ENCODE data around the gene KAZN.

KAZN gene

DNA sequence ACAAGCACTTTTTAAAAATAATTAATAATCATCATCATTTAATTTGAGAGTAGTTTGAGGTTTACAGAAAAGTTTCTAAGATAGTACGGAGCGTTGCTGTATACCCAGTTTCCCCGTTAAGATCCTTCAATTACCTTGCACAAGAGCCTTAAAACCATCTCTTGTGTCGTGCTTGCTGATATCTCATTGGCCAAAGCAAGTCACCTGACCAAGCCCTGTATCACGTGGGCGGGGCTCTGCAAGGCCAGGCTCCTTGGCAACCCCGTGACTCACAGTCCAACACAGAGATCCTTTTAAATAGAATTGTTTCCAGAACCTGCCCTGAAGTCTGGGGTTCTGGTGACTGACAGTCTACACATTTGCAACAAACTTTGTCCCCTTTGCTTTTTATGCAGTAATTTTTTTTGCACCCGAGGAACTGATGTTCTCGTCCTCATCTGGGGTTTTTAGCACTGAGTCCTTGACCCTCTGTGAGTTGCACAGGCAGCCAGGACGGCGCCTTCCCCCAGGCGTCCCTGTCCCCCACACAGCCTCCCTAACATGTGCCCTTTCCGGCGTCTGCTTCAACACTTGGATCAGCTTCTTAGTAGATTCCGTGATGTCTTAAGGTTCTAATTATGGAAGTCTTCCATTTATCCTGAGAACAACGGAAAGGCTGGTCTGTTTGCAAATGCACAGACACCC is 371.8 kb downstream of the KAZN start:
- DNase-seq (ENCODE audit: low read depth) = no peak
- in situ Hi-C loops (cut with HindIII; ENCODE audit: low sequenced_read_pairs) = no loop called here

DNA sequence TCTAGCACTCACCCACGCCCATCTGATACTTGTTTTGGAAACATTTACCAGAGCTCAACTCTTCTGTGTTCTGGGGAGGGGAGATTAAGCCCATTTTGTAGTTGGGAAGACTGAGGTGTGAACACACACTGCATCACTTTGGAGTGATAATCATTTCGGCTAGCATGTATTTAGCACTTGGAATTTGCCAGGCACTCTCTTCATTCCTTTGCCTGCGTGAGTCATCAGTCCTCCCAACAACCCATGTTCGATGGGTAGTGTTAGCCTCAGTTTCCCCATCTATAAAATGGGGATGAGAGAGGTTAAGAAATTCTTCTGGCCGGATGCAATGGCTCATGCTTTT is 372.3 kb downstream of the KAZN start:
- no peak overlapping the region for H3K4me3 ChIP-seq (ENCODE audit: low read depth, low read length)
- DNase-seq (ENCODE audit: low read depth) = no peak
- no peak for TF ChIP-seq CTCF (IDR thresholded peaks at IDR 0.05; ENCODE audit: low read depth, low read length, missing control alignments)
- in situ Hi-C loops (cut with HindIII; ENCODE audit: low sequenced_read_pairs) = no loop called here

More for the DNA sequence above, 371.8 kb downstream of the KAZN start:
- no peak for TF ChIP-seq CTCF (IDR thresholded peaks at IDR 0.05; ENCODE audit: low read depth, low read length, missing control alignments)
- no peak overlapping the region for H3K4me3 ChIP-seq (ENCODE audit: low read depth, low read length)

DNA sequence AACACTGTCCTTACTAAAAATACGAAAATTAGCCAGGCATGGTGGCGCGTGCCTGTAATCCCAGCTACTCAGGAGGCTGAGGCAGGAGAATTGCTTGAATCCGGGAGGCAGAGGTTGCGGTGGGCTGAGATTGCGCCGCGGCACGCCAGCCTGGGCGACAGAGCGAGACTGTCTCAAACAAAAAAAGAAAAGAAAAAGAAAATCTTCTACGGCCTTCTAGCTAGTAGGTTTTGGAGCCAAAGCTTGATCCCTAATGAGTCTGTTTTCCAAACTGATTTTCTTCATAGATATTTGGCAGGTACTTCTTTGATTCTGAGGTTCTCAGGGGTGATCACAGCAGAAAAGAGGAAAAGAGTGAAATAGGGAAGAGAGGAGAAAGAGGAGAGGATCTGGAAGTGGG is 372.7 kb downstream of the KAZN start:
- in situ Hi-C loops (cut with HindIII; ENCODE audit: low sequenced_read_pairs) = no loop called here
- TF ChIP-seq CTCF (IDR thresholded peaks at IDR 0.05; ENCODE audit: low read depth, low read length, missing control alignments) = no peak
- H3K4me3 ChIP-seq (ENCODE audit: low read depth, low read length) = no peak overlapping the region
- DNase-seq (ENCODE audit: low read depth) = no peak

DNA sequence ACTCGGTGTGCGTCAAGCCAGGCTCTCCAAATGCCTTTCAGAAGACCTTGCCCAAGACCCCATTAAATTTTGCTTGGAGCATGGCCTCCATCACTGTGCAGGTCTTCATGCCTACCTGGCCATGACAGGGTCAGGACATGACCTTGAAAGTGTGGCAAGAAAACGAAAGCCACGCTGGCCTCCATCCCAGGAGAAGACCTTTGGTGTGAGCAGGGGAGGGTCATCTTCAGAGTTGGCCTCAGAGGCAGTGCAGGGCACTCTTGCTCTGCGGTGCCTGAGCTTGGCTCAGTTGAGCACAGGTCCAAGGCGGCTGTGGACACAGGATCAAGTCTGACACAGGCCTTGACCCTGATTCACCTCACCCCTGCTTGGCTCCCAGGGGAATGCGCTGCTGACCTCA is 373.6 kb downstream of the KAZN start:
- in situ Hi-C loops (cut with HindIII; ENCODE audit: low sequenced_read_pairs) = no loop called here
- no peak for TF ChIP-seq CTCF (IDR thresholded peaks at IDR 0.05; ENCODE audit: low read depth, low read length, missing control alignments)
- H3K4me3 ChIP-seq (ENCODE audit: low read depth, low read length) = no peak overlapping the region
- no peak for DNase-seq (ENCODE audit: low read depth)

GRCh38 chr1:14973773-14974172 is 375.3 kb downstream of the KAZN start:
- no peak overlapping the region for H3K4me3 ChIP-seq (ENCODE audit: low read depth, low read length)
- no peak for DNase-seq (ENCODE audit: low read depth)
- in situ Hi-C loops (cut with HindIII; ENCODE audit: low sequenced_read_pairs) = no loop called here
- no peak for TF ChIP-seq CTCF (IDR thresholded peaks at IDR 0.05; ENCODE audit: low read depth, low read length, missing control alignments)

DNA sequence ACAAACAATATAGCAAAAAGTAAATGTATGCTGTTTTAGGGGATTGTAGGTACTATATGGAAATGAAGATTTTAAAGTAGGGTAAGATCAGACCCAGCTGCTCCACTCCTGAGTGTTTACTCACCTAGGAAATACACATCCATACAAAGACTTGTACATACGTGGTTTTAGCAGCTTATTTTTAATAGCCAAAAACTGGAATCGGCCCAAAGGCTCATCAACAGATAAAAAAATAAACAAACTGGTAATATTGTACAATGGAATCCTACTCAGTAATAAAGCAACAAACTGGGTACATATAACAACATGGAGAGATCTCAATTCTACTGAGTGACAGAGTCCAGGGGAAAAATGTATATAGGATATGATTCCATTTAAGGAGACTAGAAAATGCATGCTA is 375.9 kb downstream of the KAZN start:
- in situ Hi-C loops (cut with HindIII; ENCODE audit: low sequenced_read_pairs) = no loop called here

More for the DNA sequence above, 375.9 kb downstream of the KAZN start:
- DNase-seq (ENCODE audit: low read depth) = no peak
- TF ChIP-seq CTCF (IDR thresholded peaks at IDR 0.05; ENCODE audit: low read depth, low read length, missing control alignments) = no peak
- no peak overlapping the region for H3K4me3 ChIP-seq (ENCODE audit: low read depth, low read length)

Measured in astrocyte of the cerebellum (primary cell).